Calu3 (cell line): ENCODE data around the gene COPB1. TPM values are rescaled to one million over a fixed set of nuclear protein-coding genes. Genes with fewer than 3 reads are reported as not detected.

Source experiments
- BruUV-seq: library from RNA; stranded (reverse); fragments of 400-500 nt; replicated peaks from 2 replicates; lab custom pipeline; 2021; lab: Mats Ljungman, UMichigan
- CTCF ChIA-PET: fragments of 300-600 bp; sonication (Branson Sonifier 250); formaldehyde crosslinking; loops from one replicate; lab custom pipeline; 2022; ENCODE audit warnings: antibody characterized with exemption; lab: Charles Lee
- DNase-seq: peaks from one replicate; pipeline ENCODE4 v3.0.0; 2022
- H3K27ac Mint-ChIP-seq: one replicate; pipeline ENCODE4 v1.8.0; 2022; ENCODE audit warnings: mixed read lengths; ENCODE audit not compliant: unreplicated experiment
- H3K27me3 Mint-ChIP-seq: one replicate; pipeline ENCODE4 v1.8.0; 2022; ENCODE audit warnings: mixed read lengths; ENCODE audit not compliant: unreplicated experiment
- H3K36me3 Mint-ChIP-seq: one replicate; pipeline ENCODE4 v1.8.0; 2022; ENCODE audit warnings: mild to moderate bottlenecking, moderate library complexity, mixed read lengths; ENCODE audit not compliant: insufficient read depth, unreplicated experiment
- H3K4me1 Mint-ChIP-seq: one replicate; pipeline ENCODE4 v1.8.0; 2022; ENCODE audit warnings: mild to moderate bottlenecking, low read depth, mixed read lengths; ENCODE audit not compliant: unreplicated experiment
- H3K4me3 Mint-ChIP-seq: one replicate; pipeline ENCODE4 v1.8.0; 2022; ENCODE audit warnings: mild to moderate bottlenecking, low read depth, moderate library complexity, mixed read lengths; ENCODE audit not compliant: unreplicated experiment
- H3K9me3 Mint-ChIP-seq: one replicate; pipeline ENCODE4 v1.8.0; 2022; ENCODE audit warnings: low read depth, mixed read lengths; ENCODE audit not compliant: unreplicated experiment
- CTCF ChIP-seq: fragments of 200-600 bp; IDR thresholded peaks from one replicate; pipeline ENCODE4 v1.8.0; 2022; ENCODE audit warnings: antibody characterized with exemption; ENCODE audit not compliant: unreplicated experiment
- intact Hi-C: fragments of 100-400 bp; cut with micrococcal nuclease; formaldehyde crosslinking; loops from one replicate; pipeline ENCODE4 v1.10.0; 2022; ENCODE audit not compliant: unreplicated experiment
- total RNA-seq: library from RNA; stranded (reverse); gene quantifications from 2 replicates; pipeline ENCODE4 v1.2.3, GENCODE V29; 2022

COPB1 gene
- total RNA-seq, 1 experiment from 2014 or later, result 95.5 TPM

- BruUV-seq, result no TSS peak
- Mint-ChIP-seq H3K27me3 (no peaks in the 10 kb centered on the region), H3K4me3 (no peak overlapping the region), H3K9me3 (no peaks in the 10 kb centered on the region), H3K27ac (no peak overlapping the region), H3K4me1 (no peaks in the 10 kb centered on the region), H3K36me3 (no peaks in the 10 kb centered on the region)
- TF ChIP-seq CTCF, result no peak
- CTCF ChIA-PET, result no interaction called here
- intact Hi-C loops, result no loop called here
- DNase-seq, result no peak
Measured at GRCh38 chr11:14411818-14412217, 87.8 kb downstream of the COPB1 start.

- H3K4me1 Mint-ChIP-seq, result no peaks in the 10 kb centered on the region
- intact Hi-C loops, result no loop called here
- H3K4me3 Mint-ChIP-seq, result no peak overlapping the region
- H3K9me3 Mint-ChIP-seq, result no peaks in the 10 kb centered on the region
- no peak overlapping the region for H3K27ac Mint-ChIP-seq
- no peak for DNase-seq
- no peak for TF ChIP-seq CTCF
- no peaks in the 10 kb centered on the region for H3K27me3 Mint-ChIP-seq
- BruUV-seq, result no TSS peak
- H3K36me3 Mint-ChIP-seq, result no peaks in the 10 kb centered on the region
- CTCF ChIA-PET, result no interaction called here
Measured at GRCh38 chr11:14409891-14410290, 89.7 kb downstream of the COPB1 start.

GRCh38 chr11:14408612-14409011 is 91.0 kb downstream of the COPB1 start:
- CTCF ChIA-PET, result no interaction called here
- no peak for TF ChIP-seq CTCF

More at GRCh38 chr11:14408612-14409011, 91.0 kb downstream of the COPB1 start:
- Mint-ChIP-seq H3K4me3 (no peak overlapping the region), H3K4me1 (no peaks in the 10 kb centered on the region), H3K9me3 (no peaks in the 10 kb centered on the region), H3K27me3 (no peaks in the 10 kb centered on the region), H3K27ac (no peak overlapping the region), H3K36me3 (no peaks in the 10 kb centered on the region)
- intact Hi-C loops, result no loop called here
- BruUV-seq, result no TSS peak
- DNase-seq, result no peak

Other genes starting within 250 kb of the COPB1 start
- gene RRAS2, start 140.6 kb downstream of the COPB1 start, total RNA-seq, result 37.2 and 42.8 TPM in 2 replicates
- 187 and 205 TPM in 2 replicates for gene PSMA1, start 20.6 kb upstream of the COPB1 start, total RNA-seq
- gene PDE3B, start 144.0 kb upstream of the COPB1 start, total RNA-seq, result 4.5 and 4.6 TPM in 2 replicates